Panc1 (cell line): ENCODE data around the gene MTA2. TPM values are rescaled to one million over a fixed set of nuclear protein-coding genes. Genes with fewer than 3 reads are reported as not detected.
"Not testable (repeated sequence)": the region's sequence is repeated elsewhere in the genome, so short reads cannot be mapped to it uniquely, and the experiment has no call there.

Experiments
- ATAC-seq: fragments of 200-7000 bp; cut with Tn5 transposase; 2 replicates; pipeline ENCODE4 v1.9.1; 2020; ENCODE audit warnings: mild to moderate bottlenecking, moderate library complexity
- BruUV-seq: library from RNA; stranded (reverse); fragments of 400-500 nt; replicated peaks from 2 replicates; lab custom pipeline; 2021; lab: Mats Ljungman, UMichigan
- CTCF ChIA-PET: fragments of 300-600 bp; sonication (Branson Sonifier 250); formaldehyde crosslinking; loops from one replicate; lab custom pipeline; 2022; ENCODE audit warnings: antibody characterized with exemption; lab: Charles Lee
- POLR2A ChIA-PET: fragments of 300-600 bp; sonication (Branson Sonifier 250); formaldehyde crosslinking; loops from one replicate; lab custom pipeline; 2022; ENCODE audit warnings: antibody characterized with exemption; lab: Charles Lee
- DNase-seq: peaks from one replicate; pipeline ENCODE4 v3.0.0-alpha.2; 2010; ENCODE audit warnings: low read depth, low spot score
- H3K27ac ChIP-seq: 2 replicates; pipeline ENCODE4 v1.5.1; 2011; ENCODE audit warnings: mild to moderate bottlenecking, low read length, inconsistent platforms
- H3K27me3 ChIP-seq: fragments of 200-500 bp; sonication (Bioruptor generic); 2 replicates; pipeline ENCODE4 v1.6.0; 2014; ENCODE audit warnings: low read length, inconsistent platforms; ENCODE audit not compliant: control insufficient read depth, insufficient read depth
- H3K36me3 ChIP-seq: fragments of 200-500 bp; sonication (Bioruptor generic); 2 replicates; pipeline ENCODE4 v1.5.1; 2014; ENCODE audit warnings: inconsistent platforms, mild to moderate bottlenecking, low read length, moderate library complexity; ENCODE audit not compliant: control insufficient read depth, insufficient read depth
- H3K4me1 ChIP-seq: 2 replicates; pipeline ENCODE4 v1.5.1; 2011; ENCODE audit warnings: inconsistent platforms, mild to moderate bottlenecking, low read length, moderate library complexity; ENCODE audit not compliant: control insufficient read depth, insufficient read depth
- H3K4me3 ChIP-seq, 2 experiments: 2 replicates each; pipeline ENCODE4 v1.5.1; 2011 to 2012; ENCODE audit warnings: low read depth in 2 of 2, low read length in 2 of 2, mild to moderate bottlenecking in 2 of 2, inconsistent platforms in 1 of 2, moderate library complexity in 1 of 2
- H3K9me3 ChIP-seq: fragments of 200-500 bp; sonication (Bioruptor generic); 2 replicates; pipeline ENCODE4 v1.5.1; 2014; ENCODE audit warnings: low read depth, mild to moderate bottlenecking, inconsistent platforms, low read length, moderate library complexity; ENCODE audit not compliant: control insufficient read depth, insufficient read depth
- CTCF ChIP-seq: fragments of 450-650 bp; IDR thresholded peaks from 2 replicates; pipeline ENCODE4 v1.5.1; 2017; ENCODE audit warnings: mild to moderate bottlenecking
- POLR2AphosphoS5 ChIP-seq: IDR thresholded peaks from 2 replicates; pipeline ENCODE4 v1.6.1; 2012; ENCODE audit warnings: mild to moderate bottlenecking, low read depth, low read length, moderate library complexity
- SIN3A ChIP-seq: IDR thresholded peaks from 2 replicates; pipeline ENCODE4 v1.6.1; 2012; ENCODE audit warnings: low read depth, mild to moderate bottlenecking, low read length, moderate library complexity, borderline replicate concordance; ENCODE audit not compliant: insufficient read depth
- TCF7L2 ChIP-seq: IDR thresholded peaks from 2 replicates; pipeline ENCODE4 v1.6.1; 2011; ENCODE audit warnings: mild to moderate bottlenecking, low read depth, low read length, inconsistent platforms
- in situ Hi-C: cut with HindIII; loops from 2 replicates; pipeline ENCODE4 v1.10.0; 2016; ENCODE audit warnings: low sequenced_read_pairs, low pct_unique_long_range_greater_than_20kb
- intact Hi-C: fragments of 100-400 bp; cut with micrococcal nuclease; formaldehyde crosslinking; loops from one replicate; pipeline ENCODE4 v1.10.0; 2022; ENCODE audit not compliant: unreplicated experiment
- total RNA-seq: library from RNA; stranded (reverse); gene quantifications from one replicate; pipeline ENCODE4 v1.2.1, GENCODE V29; 2021; ENCODE audit not compliant: unreplicated experiment
- TF ChIP-seq, protein P1 (sequence below), 2 experiments: IDR thresholded peaks; 2 replicates each; pipeline ENCODE4 v1.6.1; 2011 to 2012; ENCODE audit warnings: low read depth in 2 of 2, control low read depth in 1 of 2, low read length in 1 of 2, mild to moderate bottlenecking in 1 of 2, moderate library complexity in 1 of 2; ENCODE audit not compliant: insufficient read depth in 1 of 2

MTA2 gene
- total RNA-seq, 1 experiment from 2014 or later, result 163 TPM

DNA sequence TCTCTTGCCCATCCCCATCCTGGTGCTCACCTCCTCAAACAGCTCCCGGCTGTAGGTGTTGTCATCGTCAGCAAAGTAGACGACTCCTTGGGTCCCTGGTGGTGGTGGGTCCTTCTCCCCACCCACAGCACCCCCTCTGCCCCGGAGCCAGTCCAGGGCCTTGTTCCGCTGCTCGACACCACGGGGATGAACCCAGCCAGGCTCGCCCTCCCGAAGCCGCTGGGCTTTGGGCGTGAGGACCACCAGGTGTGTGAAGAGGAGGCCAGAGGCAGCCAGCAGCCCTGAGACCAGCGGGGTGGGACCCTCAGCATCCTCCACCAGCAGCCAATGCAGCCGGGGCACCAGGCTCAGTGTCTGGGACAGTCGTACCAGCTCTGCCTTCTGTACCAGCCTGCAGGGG is 15.3 kb upstream of the MTA2 start:
- H3K4me3 ChIP-seq, H3K27me3 ChIP-seq, intact Hi-C loops, H3K27ac ChIP-seq, POLR2A ChIA-PET, H3K9me3 ChIP-seq, H3K36me3 ChIP-seq, BruUV-seq, DNase-seq, ATAC-seq, in situ Hi-C loops: not testable (repeated sequence)
- peaks cover 19% of the 10 kb centered on the region for H3K4me1 ChIP-seq
- CTCF ChIA-PET, result interaction anchor here (0.5 to 0.6 kb wide), 2 partner anchors 46 to 83 kb away, joined by 3 to 7 read pairs; no protein-coding TSS in a partner anchor

DNA sequence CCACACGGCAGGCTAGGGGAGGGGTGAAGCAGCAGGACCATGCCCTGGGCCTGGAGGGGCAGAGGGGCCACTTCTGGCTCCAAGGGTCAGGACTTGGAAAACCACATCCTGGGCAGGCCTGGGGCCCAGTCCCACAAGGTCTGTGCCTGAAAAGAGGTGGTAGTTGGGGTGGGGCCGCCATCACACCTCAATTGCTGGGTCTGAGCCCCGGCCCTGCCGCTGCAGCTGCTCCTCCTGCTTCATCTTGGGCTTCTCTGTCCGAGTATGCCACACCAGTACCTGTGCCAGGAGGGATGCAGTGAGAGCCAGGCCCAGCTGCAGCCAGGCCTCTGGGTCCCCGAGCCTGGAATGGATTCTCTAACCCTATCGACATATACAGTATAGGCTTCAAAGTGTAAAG is 13.9 kb upstream of the MTA2 start:
- POLR2A ChIA-PET, result no interaction called here
- no TSS peak for BruUV-seq
- Histone ChIP-seq H3K27me3 (no peaks in the 10 kb centered on the region), H3K4me1 (peaks cover 21% of the 10 kb centered on the region), H3K36me3 (no peaks in the 10 kb centered on the region; the same call in 1 of the 2 replicates), H3K4me3 (no peak overlapping the region), H3K9me3 (no peaks in the 10 kb centered on the region), H3K27ac (no peak overlapping the region)
- intact Hi-C loops (no loop called here), in situ Hi-C loops (no loop called here)
- no peak for DNase-seq
- CTCF ChIA-PET, result no interaction called here
- ATAC-seq, result no peak
- TF ChIP-seq TCF7L2 (no peak), CTCF (no peak), POLR2AphosphoS5 (no peak), SIN3A (no peak)
- TF ChIP-seq, protein P1, sequence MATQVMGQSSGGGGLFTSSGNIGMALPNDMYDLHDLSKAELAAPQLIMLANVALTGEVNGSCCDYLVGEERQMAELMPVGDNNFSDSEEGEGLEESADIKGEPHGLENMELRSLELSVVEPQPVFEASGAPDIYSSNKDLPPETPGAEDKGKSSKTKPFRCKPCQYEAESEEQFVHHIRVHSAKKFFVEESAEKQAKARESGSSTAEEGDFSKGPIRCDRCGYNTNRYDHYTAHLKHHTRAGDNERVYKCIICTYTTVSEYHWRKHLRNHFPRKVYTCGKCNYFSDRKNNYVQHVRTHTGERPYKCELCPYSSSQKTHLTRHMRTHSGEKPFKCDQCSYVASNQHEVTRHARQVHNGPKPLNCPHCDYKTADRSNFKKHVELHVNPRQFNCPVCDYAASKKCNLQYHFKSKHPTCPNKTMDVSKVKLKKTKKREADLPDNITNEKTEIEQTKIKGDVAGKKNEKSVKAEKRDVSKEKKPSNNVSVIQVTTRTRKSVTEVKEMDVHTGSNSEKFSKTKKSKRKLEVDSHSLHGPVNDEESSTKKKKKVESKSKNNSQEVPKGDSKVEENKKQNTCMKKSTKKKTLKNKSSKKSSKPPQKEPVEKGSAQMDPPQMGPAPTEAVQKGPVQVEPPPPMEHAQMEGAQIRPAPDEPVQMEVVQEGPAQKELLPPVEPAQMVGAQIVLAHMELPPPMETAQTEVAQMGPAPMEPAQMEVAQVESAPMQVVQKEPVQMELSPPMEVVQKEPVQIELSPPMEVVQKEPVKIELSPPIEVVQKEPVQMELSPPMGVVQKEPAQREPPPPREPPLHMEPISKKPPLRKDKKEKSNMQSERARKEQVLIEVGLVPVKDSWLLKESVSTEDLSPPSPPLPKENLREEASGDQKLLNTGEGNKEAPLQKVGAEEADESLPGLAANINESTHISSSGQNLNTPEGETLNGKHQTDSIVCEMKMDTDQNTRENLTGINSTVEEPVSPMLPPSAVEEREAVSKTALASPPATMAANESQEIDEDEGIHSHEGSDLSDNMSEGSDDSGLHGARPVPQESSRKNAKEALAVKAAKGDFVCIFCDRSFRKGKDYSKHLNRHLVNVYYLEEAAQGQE (IDR thresholded peaks at IDR 0.05; ENCODE audit: insufficient read depth in 1 of 2, low read depth in 2 of 2, low read length in 1 of 2), result no peak

- Histone ChIP-seq H3K27ac (peak overlapping the region; percentile 31; the same call in 1 of the 2 replicates), H3K9me3 (no peaks in the 10 kb centered on the region), H3K4me1 (peaks cover 21% of the 10 kb centered on the region), H3K4me3 (no peak overlapping the region), H3K27me3 (no peaks in the 10 kb centered on the region), H3K36me3 (no peaks in the 10 kb centered on the region; the same call in 1 of the 2 replicates)
- DNase-seq (no peak), ATAC-seq (no peak)
- TF ChIP-seq TCF7L2 (no peak), POLR2AphosphoS5 (no peak), CTCF (no peak), SIN3A (no peak)
- TF ChIP-seq, protein P1 (IDR thresholded peaks at IDR 0.05; ENCODE audit: insufficient read depth in 1 of 2, low read depth in 2 of 2, low read length in 1 of 2), result no peak
- CTCF ChIA-PET, result no interaction called here
- no TSS peak for BruUV-seq
- intact Hi-C loops (no loop called here), in situ Hi-C loops (no loop called here)
- POLR2A ChIA-PET, result no interaction called here
These were observed 12.6 kb upstream of the MTA2 start for GRCh38 chr11:62614275-62614674.
